ENCODE data around the gene ST3GAL5.

ST3GAL5 gene

DNA sequence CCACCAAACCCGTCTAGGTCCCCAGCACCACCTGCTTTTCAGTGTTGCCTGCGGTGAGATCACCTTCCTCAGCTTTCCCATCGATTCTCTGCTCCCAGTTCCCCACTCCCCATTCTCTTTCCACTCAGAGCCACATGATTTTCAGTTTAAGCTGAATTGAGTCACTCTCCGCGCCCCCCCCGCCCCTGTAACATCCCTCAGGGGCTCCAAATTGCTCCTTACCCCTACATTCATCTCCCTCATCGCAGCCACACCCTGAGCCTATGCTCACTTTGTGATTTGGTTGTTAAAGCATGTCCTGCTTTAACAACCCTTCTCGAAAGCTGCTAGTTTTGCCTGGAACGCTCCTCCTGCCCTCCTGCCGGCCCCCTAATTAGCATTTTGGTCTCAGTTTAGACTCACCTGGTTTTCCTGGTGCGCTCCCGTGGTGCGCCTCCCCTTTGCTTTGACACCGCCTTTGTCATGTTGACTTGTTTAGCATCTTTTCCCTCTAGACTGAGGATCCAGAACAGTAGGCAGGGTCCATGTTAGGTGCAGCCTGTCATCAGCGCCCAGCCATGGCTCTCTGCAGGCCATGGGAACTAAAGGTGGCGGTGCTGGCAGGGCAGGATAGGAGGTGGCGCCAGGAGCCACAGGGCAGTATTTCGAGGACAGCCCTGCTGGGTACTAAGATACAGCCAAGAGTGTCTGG lies 60.8 kb downstream of the ST3GAL5 start:
- no peak for DNase-seq

DNA sequence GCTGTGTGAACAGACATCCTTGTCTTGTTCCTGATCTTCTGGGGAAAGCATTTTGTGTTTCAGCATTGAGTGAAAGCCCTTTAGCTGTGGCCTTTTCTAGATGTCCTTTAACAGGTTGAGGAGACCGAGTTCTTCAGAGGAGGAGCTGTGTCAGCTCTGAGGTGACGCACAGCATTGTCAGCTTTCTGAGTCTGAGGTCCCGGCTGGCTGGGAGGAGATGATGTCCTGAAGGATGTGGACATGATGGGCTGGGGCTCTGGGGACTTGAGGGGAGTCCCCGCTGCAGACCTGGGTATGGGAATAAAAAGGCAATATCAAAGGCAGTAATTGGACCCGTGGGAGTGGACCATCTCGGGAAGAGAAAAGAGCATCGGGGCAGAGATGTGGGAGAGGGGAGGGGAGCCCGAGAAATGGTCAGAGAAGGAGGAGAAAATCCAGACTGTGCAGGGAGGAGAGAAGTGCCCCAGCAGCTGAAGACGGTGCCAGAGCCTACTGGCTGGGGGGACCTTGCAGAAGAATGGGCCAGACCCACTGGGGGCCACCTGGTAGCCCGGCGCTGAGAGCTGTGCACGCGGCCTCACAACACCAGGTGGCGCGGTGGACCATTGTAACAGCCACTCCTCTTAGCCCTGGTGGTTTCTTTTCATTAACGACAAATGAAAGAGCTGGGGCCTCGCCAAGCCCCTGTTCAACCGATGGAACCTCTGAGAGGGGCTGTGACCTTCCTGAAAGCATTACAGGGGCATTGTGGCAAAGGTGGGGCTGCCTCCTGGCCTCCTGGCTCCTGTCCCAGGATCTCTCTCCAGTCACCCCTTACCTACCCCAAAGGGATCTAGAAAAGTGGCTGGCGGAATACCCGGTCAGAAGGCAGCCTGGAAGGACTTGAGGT lies 61.6 kb downstream of the ST3GAL5 start:
- DNase-seq, result peak; percentile 85

GRCh38 chr2:85823951-85824350 lies 64.8 kb downstream of the ST3GAL5 start:
- DNase-seq, result no peak

GRCh38 chr2:85822766-85823165 lies 66.0 kb downstream of the ST3GAL5 start:
- no peak for DNase-seq

- DNase-seq, result no peak
These were observed 68.8 kb downstream of the ST3GAL5 start for GRCh38 chr2:85819811-85820510.

DNA sequence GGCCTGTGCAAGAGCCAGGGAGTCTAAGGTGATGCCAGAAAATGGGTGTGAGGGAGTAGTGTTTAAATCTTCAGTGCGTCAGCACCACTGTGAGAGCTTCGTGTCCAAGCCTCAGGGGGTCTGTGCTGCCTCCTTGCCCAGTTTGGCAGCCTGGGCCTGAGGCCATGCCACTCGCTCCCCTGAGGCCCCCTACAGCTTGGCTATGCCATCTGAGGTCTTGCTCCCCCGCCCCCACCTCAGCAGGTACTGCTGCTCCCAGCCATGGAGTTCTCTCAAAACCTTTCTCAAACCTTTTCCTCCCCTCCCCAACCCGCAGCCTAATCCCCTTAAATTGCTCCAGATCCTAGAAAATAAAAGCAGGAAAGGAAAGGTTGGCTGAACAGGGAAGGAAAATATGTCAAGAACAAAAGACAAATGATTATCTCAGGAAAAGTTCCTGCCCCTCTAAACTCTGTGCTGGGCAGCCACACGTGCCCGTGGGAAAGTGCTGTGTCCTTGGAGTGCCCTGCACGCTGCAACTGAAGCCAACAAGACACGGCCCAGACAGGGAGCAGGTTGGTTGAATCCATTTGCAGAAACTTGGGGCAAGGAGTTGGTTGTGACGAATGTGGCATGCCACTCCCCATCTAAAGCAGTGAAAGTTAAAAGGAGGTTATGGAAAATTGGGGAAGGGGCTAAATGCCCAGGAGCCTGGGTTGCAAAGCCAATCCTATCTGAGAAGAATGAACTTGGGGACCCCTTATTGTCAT lies 73.8 kb downstream of the ST3GAL5 start:
- no peak for DNase-seq

GRCh38 chr2:85813982-85814801 lies 74.6 kb downstream of the ST3GAL5 start:
- DNase-seq, result peak; percentile 76

DNA sequence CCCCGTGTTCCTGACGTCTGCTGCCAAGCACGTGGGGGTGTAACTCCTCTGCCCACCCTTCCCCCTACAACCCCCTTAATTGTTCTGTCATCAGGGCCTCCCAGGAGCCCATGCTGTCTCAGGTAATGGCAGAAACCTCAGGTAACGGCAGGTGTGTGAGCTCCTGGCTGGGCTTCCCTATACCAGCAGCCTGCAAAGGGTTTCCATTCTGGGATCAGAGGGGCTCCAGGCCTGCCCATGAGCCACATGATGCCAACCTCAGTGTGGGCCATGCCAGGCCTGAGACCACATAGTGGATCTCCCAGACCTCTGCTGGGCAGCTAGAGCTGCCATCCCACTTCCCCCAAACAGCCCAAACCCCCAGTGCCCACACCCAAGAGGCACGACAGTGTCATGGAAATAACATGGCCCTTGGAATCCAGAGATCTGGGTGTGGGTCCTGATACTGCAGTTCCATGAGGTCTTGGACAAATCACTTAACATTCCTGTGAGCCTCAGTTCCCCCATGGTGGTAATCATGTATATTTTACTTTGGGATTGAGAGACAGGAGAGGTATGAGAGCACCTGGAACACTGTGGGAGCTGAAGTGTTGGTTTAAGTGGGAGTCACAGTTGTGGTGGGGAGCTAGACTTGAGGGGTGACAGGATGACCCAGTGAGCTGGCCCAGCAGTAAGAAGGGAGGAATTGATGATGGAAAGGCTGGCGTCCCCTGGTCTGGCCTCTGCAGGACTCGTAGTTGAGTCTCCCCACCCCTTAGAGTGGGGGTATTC lies 75.4 kb downstream of the ST3GAL5 start:
- DNase-seq, result no peak

- DNase-seq, result no peak
These were observed 76.6 kb downstream of the ST3GAL5 start for GRCh38 chr2:85812094-85812735.

- DNase-seq, result no peak
These were observed 77.4 kb downstream of the ST3GAL5 start for GRCh38 chr2:85811180-85812093.

DNA sequence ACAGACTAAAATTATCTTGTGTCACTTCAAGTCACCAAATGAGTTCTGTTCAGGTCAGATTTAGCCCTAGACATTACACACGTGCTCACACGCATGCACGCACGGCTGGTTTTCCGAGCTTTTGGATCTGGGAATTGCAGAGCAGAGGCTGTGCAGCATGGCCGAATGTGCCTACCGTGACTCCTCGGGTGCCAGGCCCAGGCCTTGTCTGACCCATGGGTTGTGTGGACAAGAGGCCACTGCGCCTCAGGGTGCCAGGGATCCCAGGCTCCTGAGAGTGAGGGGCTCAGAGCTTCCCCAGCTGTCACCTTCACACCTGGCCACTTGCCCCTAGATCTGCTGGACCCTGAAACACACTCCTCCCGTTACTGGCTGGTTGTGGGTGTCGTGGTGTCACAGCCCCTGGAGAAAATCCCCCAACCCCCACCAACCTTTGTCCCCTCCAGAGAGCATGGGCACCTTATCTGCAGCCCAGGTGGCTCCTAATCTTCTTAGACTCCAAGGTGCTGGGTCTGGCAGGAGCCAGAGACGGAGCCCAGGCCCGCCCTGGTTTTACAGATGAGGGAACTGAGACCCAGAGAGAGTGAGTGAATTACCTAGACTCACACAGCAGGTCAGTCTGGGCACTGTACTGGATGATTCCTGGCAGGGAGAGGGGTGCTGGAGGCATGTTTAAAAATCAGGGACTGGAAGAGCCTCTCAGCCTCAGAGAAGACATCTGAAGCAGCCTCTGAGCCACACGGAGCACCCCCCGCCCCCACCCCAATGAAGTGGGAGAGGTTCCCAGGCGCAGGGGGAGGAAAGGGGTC lies 78.2 kb downstream of the ST3GAL5 start:
- no peak for DNase-seq

GRCh38 chr2:85807756-85808155 lies 81.0 kb downstream of the ST3GAL5 start:
- DNase-seq, result no peak

- DNase-seq, result no peak
These were observed 82.3 kb downstream of the ST3GAL5 start for GRCh38 chr2:85806358-85807118.

DNA sequence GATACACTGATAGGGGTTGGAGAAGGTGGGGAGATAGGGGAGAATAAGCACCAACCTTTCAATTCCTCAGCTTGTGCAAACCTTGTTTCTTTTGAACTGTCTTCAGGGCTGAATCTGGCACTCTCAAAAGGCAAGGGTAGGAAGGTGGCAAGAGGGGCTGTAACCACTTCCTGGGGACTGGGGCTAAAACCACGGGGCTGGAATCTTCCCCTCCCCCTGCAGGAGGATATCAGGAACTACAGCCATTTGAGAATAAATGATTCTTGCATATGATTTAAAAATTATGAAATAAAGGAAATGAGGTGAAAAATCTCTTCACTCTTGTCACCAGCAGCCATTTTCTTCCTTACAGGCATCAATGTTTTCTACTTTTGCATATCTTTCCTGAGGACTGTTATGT lies 84.2 kb downstream of the ST3GAL5 start:
- DNase-seq, result peak; percentile 28

- no peak for DNase-seq
These were observed 84.9 kb downstream of the ST3GAL5 start for GRCh38 chr2:85803704-85804425.

GRCh38 chr2:85802354-85803103 lies 86.3 kb downstream of the ST3GAL5 start:
- DNase-seq, result no peak
